Activated CD4-positive, CD25-positive, alpha-beta regulatory T cell treated with anti-CD3 and anti-CD28 coated beads, Interleukin-2, amount 50 U/mL, for 72 hours (primary cell): Measurements from ENCODE around the gene SCN4B.

Source experiments
- DNase-seq: peaks from one replicate; pipeline ENCODE4 v3.0.0; 2021

Gene SCN4B

GRCh38 chr11:118128310-118128709, 24.3 kb downstream of the SCN4B start:
- no peak for DNase-seq

GRCh38 chr11:118126082-118126838, 26.4 kb downstream of the SCN4B start:
- no peak for DNase-seq

- no peak for DNase-seq
These were observed 27.6 kb downstream of the SCN4B start for GRCh38 chr11:118124929-118125535.

GRCh38 chr11:118120793-118121192, 31.8 kb downstream of the SCN4B start:
- DNase-seq: no peak

GRCh38 chr11:118117790-118118601, 34.6 kb downstream of the SCN4B start:
- DNase-seq: no peak

- DNase-seq: no peak
These were observed 37.6 kb downstream of the SCN4B start for GRCh38 chr11:118115048-118115447.

- no peak for DNase-seq
These were observed 38.4 kb downstream of the SCN4B start for GRCh38 chr11:118114266-118114665.

- DNase-seq: no peak
These were observed 39.8 kb downstream of the SCN4B start for GRCh38 chr11:118112711-118113430.

- DNase-seq: no peak
These were observed 40.9 kb downstream of the SCN4B start for GRCh38 chr11:118111744-118112035.

GRCh38 chr11:118111019-118111743, 41.4 kb downstream of the SCN4B start:
- no peak for DNase-seq

GRCh38 chr11:118109231-118109630, 43.4 kb downstream of the SCN4B start:
- no peak for DNase-seq

- no peak for DNase-seq
These were observed 44.1 kb downstream of the SCN4B start for GRCh38 chr11:118108513-118108912.

- no peak for DNase-seq
These were observed 45.8 kb downstream of the SCN4B start for GRCh38 chr11:118106789-118107335.

- no peak for DNase-seq
These were observed 46.8 kb downstream of the SCN4B start for GRCh38 chr11:118105657-118106305.

- no peak for DNase-seq
These were observed 48.1 kb downstream of the SCN4B start for GRCh38 chr11:118104491-118104890.

- DNase-seq: no peak
These were observed 49.8 kb downstream of the SCN4B start for GRCh38 chr11:118102721-118103261.

GRCh38 chr11:118100691-118101232, 51.9 kb downstream of the SCN4B start:
- DNase-seq: no peak

GRCh38 chr11:118099838-118100556, 52.6 kb downstream of the SCN4B start:
- no peak for DNase-seq

GRCh38 chr11:118098996-118099837, 53.4 kb downstream of the SCN4B start:
- DNase-seq: no peak

- no peak for DNase-seq
These were observed 56.7 kb downstream of the SCN4B start for GRCh38 chr11:118095967-118096367.
